Bronchial epithelial cell (primary cell): Measurements from ENCODE around the gene PBRM1. TPM values are rescaled to one million over a fixed set of nuclear protein-coding genes. Genes with fewer than 3 reads are reported as not detected.

Source experiments
- DNase-seq: peaks from one replicate; pipeline ENCODE4 v3.0.0-alpha.2; 2010; ENCODE audit warnings: low read depth
- FAIRE-seq: peaks from 2 replicates; lab custom pipeline; 2011; peaks lifted over from hg19 to GRCh38; lab: Jason Lieb, UNC
- H3K27me3 ChIP-seq: 2 replicates; pipeline ENCODE4 v1.5.1; 2011; ENCODE audit warnings: low read length; ENCODE audit not compliant: control insufficient read depth, insufficient read depth
- H3K36me3 ChIP-seq: 2 replicates; pipeline ENCODE4 v1.5.1; 2011; ENCODE audit warnings: low read length; ENCODE audit not compliant: control insufficient read depth, insufficient read depth
- H3K4me3 ChIP-seq: 2 replicates; pipeline ENCODE4 v1.5.1; 2011; ENCODE audit warnings: mild to moderate bottlenecking, low read depth, low read length, control low read depth
- total RNA-seq: library from RNA; depleted of rRNA; stranded (reverse); fragments of >200 nt; gene quantifications from 2 replicates; pipeline ENCODE4 v1.2.1, GENCODE V29; 2014
- TF ChIP-seq, protein P1 (sequence below): IDR thresholded peaks from 2 replicates; pipeline ENCODE4 v1.5.1; 2011; ENCODE audit warnings: mild to moderate bottlenecking, moderate library complexity, low read length, control low read depth, inconsistent platforms; ENCODE audit not compliant: insufficient read depth, severe bottlenecking

Gene PBRM1
- total RNA-seq, 1 donor from 2014 or later: 95.6 TPM

DNA sequence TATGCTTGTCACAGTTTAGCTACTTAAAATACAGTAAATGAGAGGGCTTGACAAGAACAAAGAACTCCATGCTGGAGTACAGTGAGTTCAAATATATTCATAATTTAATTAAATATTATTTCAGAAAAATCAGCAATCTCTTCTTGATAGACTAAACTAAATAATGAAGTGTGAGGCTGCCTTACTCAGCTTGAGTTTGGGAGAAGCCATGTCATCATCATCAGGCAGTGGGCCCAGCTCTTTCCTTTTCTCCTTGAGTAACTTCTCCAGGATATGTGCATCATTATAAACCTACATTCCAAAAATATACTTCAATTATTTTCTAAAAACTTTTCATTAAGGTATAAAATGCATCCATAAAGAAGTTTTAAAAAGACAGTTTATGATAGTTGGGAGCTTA, 70.5 kb downstream of the PBRM1 start:
- TF ChIP-seq, protein P1, sequence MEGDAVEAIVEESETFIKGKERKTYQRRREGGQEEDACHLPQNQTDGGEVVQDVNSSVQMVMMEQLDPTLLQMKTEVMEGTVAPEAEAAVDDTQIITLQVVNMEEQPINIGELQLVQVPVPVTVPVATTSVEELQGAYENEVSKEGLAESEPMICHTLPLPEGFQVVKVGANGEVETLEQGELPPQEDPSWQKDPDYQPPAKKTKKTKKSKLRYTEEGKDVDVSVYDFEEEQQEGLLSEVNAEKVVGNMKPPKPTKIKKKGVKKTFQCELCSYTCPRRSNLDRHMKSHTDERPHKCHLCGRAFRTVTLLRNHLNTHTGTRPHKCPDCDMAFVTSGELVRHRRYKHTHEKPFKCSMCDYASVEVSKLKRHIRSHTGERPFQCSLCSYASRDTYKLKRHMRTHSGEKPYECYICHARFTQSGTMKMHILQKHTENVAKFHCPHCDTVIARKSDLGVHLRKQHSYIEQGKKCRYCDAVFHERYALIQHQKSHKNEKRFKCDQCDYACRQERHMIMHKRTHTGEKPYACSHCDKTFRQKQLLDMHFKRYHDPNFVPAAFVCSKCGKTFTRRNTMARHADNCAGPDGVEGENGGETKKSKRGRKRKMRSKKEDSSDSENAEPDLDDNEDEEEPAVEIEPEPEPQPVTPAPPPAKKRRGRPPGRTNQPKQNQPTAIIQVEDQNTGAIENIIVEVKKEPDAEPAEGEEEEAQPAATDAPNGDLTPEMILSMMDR: no peak
- H3K36me3 ChIP-seq: peaks cover 8% of the 10 kb centered on the region
- FAIRE-seq: no peak

GRCh38 chr3:52614689-52615088, 71.0 kb downstream of the PBRM1 start:
- Histone ChIP-seq H3K27me3 (no peaks in the 10 kb centered on the region), H3K36me3 (peaks cover 5% of the 10 kb centered on the region), H3K4me3 (no peak overlapping the region)
- FAIRE-seq (no peak), DNase-seq (no peak)
- TF ChIP-seq, protein P1: no peak

More for the DNA sequence above, 70.5 kb downstream of the PBRM1 start:
- Histone ChIP-seq H3K27me3 (no peaks in the 10 kb centered on the region), H3K4me3 (no peak overlapping the region)
- DNase-seq: no peak

DNA sequence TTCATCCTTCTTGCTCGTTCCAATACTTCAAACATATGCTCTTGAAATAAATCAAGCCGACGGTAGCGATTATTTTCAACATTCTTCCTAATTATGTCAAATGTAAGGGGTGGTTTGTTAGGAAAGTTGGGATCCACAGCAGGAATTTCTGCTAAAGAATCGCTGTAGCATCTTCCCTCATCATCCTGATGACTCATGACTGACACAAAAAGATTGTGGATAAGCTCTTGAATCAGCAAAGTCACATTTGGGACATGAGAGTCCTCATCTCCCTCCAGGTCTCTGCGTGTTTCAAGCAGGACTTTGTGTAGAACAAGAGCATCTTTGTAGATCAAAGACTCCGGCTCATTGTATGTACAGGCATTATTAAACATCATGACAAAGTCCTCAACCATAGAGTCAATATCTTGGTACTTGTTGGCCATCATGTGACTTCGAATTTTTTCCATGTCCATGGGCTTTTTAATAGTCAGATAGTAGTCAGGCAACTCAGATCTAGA, 76.3 kb downstream of the PBRM1 start:
- DNase-seq (peak; percentile 3), FAIRE-seq (no peak)
- Histone ChIP-seq H3K27me3 (no peaks in the 10 kb centered on the region), H3K4me3 (no peak overlapping the region), H3K36me3 (peaks cover 3% of the 10 kb centered on the region)
- TF ChIP-seq, protein P1: no peak

- Histone ChIP-seq H3K36me3 (peaks cover 3% of the 10 kb centered on the region), H3K27me3 (no peaks in the 10 kb centered on the region), H3K4me3 (no peak overlapping the region)
- DNase-seq: no peak
- TF ChIP-seq, protein P1: no peak
- FAIRE-seq: no peak
Measured at GRCh38 chr3:52608337-52608736, 77.4 kb downstream of the PBRM1 start.

- Histone ChIP-seq H3K36me3 (peaks cover 7% of the 10 kb centered on the region), H3K27me3 (no peaks in the 10 kb centered on the region), H3K4me3 (no peak overlapping the region)
- DNase-seq (peak; percentile 95), FAIRE-seq (peak; percentile 94)
- TF ChIP-seq, protein P1: no peak
Measured at GRCh38 chr3:52606373-52607085, 79.2 kb downstream of the PBRM1 start.
